Esophagus muscularis mucosa (tissue), 4 donors: Measurements from ENCODE around the gene GNGT1. TPM values are rescaled to one million over a fixed set of nuclear protein-coding genes. Genes with fewer than 3 reads are reported as not detected.

ENCODE experiments used
- DNase-seq: peaks from one replicate; pipeline ENCODE4 v3.0.0-alpha.2; 2017; ENCODE audit errors: extremely low spot score
- H3K27ac ChIP-seq, 4 donors: fragments of 200-600 bp; sonication (generic); replicated peaks in 1 of 4; 1 replicate in 3 of 4; 2 replicates in 1 of 4; pipeline ENCODE4 v1.5.1; 2016 to 2019; ENCODE audit warnings: mild to moderate bottlenecking in 1 of 4
- H3K27me3 ChIP-seq, 4 donors: fragments of 200-600 bp; sonication (generic); one replicate each; pipeline versions ENCODE4 v1.5.1 to v1.6.0; 2016 to 2019
- H3K36me3 ChIP-seq, 4 donors: fragments of 200-600 bp; sonication (generic); one replicate each; pipeline ENCODE4 v1.5.1; 2016 to 2019
- H3K4me1 ChIP-seq, 4 donors: fragments of 200-600 bp; sonication (generic); one replicate each; pipeline ENCODE4 v1.5.1; 2016 to 2019
- H3K4me3 ChIP-seq, 4 donors: fragments of 200-600 bp; sonication (generic); 1 replicate in 2 of 4; 2 replicates in 2 of 4; pipeline ENCODE4 v1.5.1; 2016 to 2019; ENCODE audit warnings: mild to moderate bottlenecking in 4 of 4, moderate library complexity in 1 of 4
- H3K9me3 ChIP-seq, 4 donors: fragments of 200-600 bp; sonication (generic); 1 replicate in 3 of 4; 2 replicates in 1 of 4; pipeline ENCODE4 v1.5.1; 2016 to 2019
- CTCF ChIP-seq, 3 experiments: fragments of 200-600 bp in 2 of 3; fragments of 450-650 bp in 1 of 3; sonication (generic) in 2 of 3; IDR thresholded peaks; one replicate each; pipeline ENCODE4 v1.5.1; 2017 to 2019; ENCODE audit warnings: antibody characterized with exemption in 3 of 3, mild to moderate bottlenecking in 2 of 3, moderate library complexity in 1 of 3
- EP300 ChIP-seq: sonication (generic); formaldehyde crosslinking; IDR thresholded peaks from one replicate; pipeline ENCODE4 v1.6.1; 2017; ENCODE audit warnings: antibody characterized with exemption
- POLR2A ChIP-seq: fragments of 450-650 bp; IDR thresholded peaks from one replicate; pipeline ENCODE4 v1.6.1; 2017; ENCODE audit warnings: antibody characterized with exemption, moderate library complexity, mild to moderate bottlenecking, low read depth
- POLR2AphosphoS5 ChIP-seq, 2 donors: sonication (generic); formaldehyde crosslinking; IDR thresholded peaks; one replicate each; pipeline ENCODE4 v1.6.1; 2017; ENCODE audit warnings: antibody characterized with exemption in 2 of 2
- WGBS: methylation state at CpG from one replicate; pipeline ENCODE4 v1.1.5; 2018; 5-methylcytosine and 5-hydroxymethylcytosine counted together
- intact Hi-C: fragments of 100-400 bp; cut with DNase I; formaldehyde crosslinking; loops from one replicate; pipeline ENCODE4 v1.15.1; 2023
- total RNA-seq, 4 donors: library from RNA; depleted of rRNA; stranded (reverse); fragments of >200 nt; gene quantifications; one replicate each; pipeline versions ENCODE4 v1.1.0 to v1.2.1, GENCODE V29; 2016

Gene GNGT1
- total RNA-seq, 4 donors from 2014 or later: not detected

GRCh38 chr7:93890464-93891068 is 15.8 kb upstream of the GNGT1 start, which contains the start of gene TFPI2:
TSS of gene TFPI2 (minus strand) at chr7:93890753. CDS start at chr7:93890678, 75 bp downstream.
- Histone ChIP-seq H3K27me3 (peaks cover 0 to 10% (median 3%) of the 10 kb centered on the region in 4 donors), H3K4me3 (peak within 1 kb of the TSS; percentile 56 to 62 (median 56)), H3K4me1 (peaks cover 12 to 23% (median 19%) of the 10 kb centered on the region in 4 donors), H3K36me3 (no peaks in the 10 kb centered on the region), H3K9me3 (no peaks in the 10 kb centered on the region), H3K27ac (peak within 1 kb of the TSS in 1 of 4 donors; percentile 6)
- TF ChIP-seq CTCF (IDR thresholded peaks at IDR 0.05) (no peak), POLR2A (no peak), EP300 (no peak), POLR2AphosphoS5 (IDR thresholded peaks at IDR 0.05) (no peak)
- intact Hi-C loops: no loop called here
- no peak for DNase-seq
- 3% methylated on average over 18 of the region's 49 CpGs for WGBS

GRCh38 chr7:93894426-93894825 is 11.9 kb upstream of the GNGT1 start:
- Histone ChIP-seq H3K4me1 (peaks cover 12 to 28% (median 20%) of the 10 kb centered on the region in 4 donors), H3K4me3 (no peak overlapping the region), H3K9me3 (no peaks in the 10 kb centered on the region), H3K27ac (no peak overlapping the region), H3K27me3 (peaks cover 0 to 7% (median 3%) of the 10 kb centered on the region in 4 donors), H3K36me3 (no peaks in the 10 kb centered on the region)
- TF ChIP-seq EP300 (no peak), POLR2AphosphoS5 (IDR thresholded peaks at IDR 0.05) (no peak)
- intact Hi-C loops: no loop called here
- WGBS: 77% methylated on average over 1 of the region's 1 CpG
- no peak for DNase-seq

GRCh38 chr7:93894966-93895640 is 11.3 kb upstream of the GNGT1 start:
- DNase-seq: no peak
- intact Hi-C loops: no loop called here
- no peak overlapping the region for H3K4me3 ChIP-seq
- WGBS: 55% methylated on average over 3 of the region's 3 CpGs
- TF ChIP-seq EP300: no peak
- no peak for TF ChIP-seq CTCF (IDR thresholded peaks at IDR 0.05)
- TF ChIP-seq POLR2A: no peak
- TF ChIP-seq POLR2AphosphoS5 (IDR thresholded peaks at IDR 0.05): no peak
- H3K4me1 ChIP-seq: peaks cover 12 to 23% (median 17%) of the 10 kb centered on the region in 4 donors
- peaks cover 0 to 7% (median 3%) of the 10 kb centered on the region in 4 donors for H3K27me3 ChIP-seq
- H3K36me3 ChIP-seq: no peaks in the 10 kb centered on the region
- H3K27ac ChIP-seq: no peak overlapping the region
- no peaks in the 10 kb centered on the region for H3K9me3 ChIP-seq

- DNase-seq: no peak
- H3K27me3 ChIP-seq: no peaks in the 10 kb centered on the region
- no peaks in the 10 kb centered on the region for H3K36me3 ChIP-seq
- H3K9me3 ChIP-seq: no peaks in the 10 kb centered on the region
- intact Hi-C loops: no loop called here
- H3K4me1 ChIP-seq: peaks cover 7 to 14% (median 10%) of the 10 kb centered on the region in 4 donors
- H3K27ac ChIP-seq: no peak overlapping the region
- TF ChIP-seq POLR2A (no peak), CTCF (IDR thresholded peaks at IDR 0.05) (no peak), POLR2AphosphoS5 (IDR thresholded peaks at IDR 0.05) (no peak), EP300 (no peak)
- WGBS: 70% methylated on average over 4 of the region's 4 CpGs
- no peak overlapping the region for H3K4me3 ChIP-seq
Observed at GRCh38 chr7:93895859-93896600, 10.3 kb upstream of the GNGT1 start.

- Histone ChIP-seq H3K4me1 (peaks cover 7 to 13% (median 10%) of the 10 kb centered on the region in 4 donors), H3K4me3 (no peak overlapping the region), H3K27ac (no peak overlapping the region), H3K27me3 (no peaks in the 10 kb centered on the region), H3K9me3 (no peaks in the 10 kb centered on the region), H3K36me3 (no peaks in the 10 kb centered on the region)
- intact Hi-C loops: no loop called here
- WGBS: 76% methylated on average over 2 of the region's 2 CpGs
- no peak for DNase-seq
- TF ChIP-seq POLR2A (no peak), EP300 (no peak), CTCF (IDR thresholded peaks at IDR 0.05) (no peak), POLR2AphosphoS5 (IDR thresholded peaks at IDR 0.05) (no peak)
Observed at GRCh38 chr7:93897680-93898079, 8.7 kb upstream of the GNGT1 start.
